WTC11 (cell line): ENCODE measurements around the gene CHRNA5. TPM values are rescaled to one million over a fixed set of nuclear protein-coding genes. Genes with fewer than 3 reads are reported as not detected.

Experiments
- ATAC-seq: fragments of 200-7000 bp; cut with Tn5 transposase; 2 replicates; pipeline ENCODE4 v1.10.0; 2021; ENCODE audit warnings: mild to moderate bottlenecking, moderate library complexity
- CTCF ChIA-PET: fragments of 300-600 bp; sonication (Branson Sonifier 250); formaldehyde crosslinking; loops from one replicate; lab custom pipeline; 2021; ENCODE audit warnings: antibody characterized with exemption; lab: Charles Lee
- POLR2A ChIA-PET: fragments of 350-600 bp; sonication (Branson Sonifier 250); formaldehyde crosslinking; loops from one replicate; lab custom pipeline; 2021; ENCODE audit warnings: antibody characterized with exemption; lab: Charles Lee
- DNase-seq: peaks from one replicate; pipeline ENCODE4 v3.0.0; 2021; ENCODE audit warnings: low spot score
- H3K27ac Mint-ChIP-seq: 2 replicates; pipeline ENCODE4 v1.8.0; 2021; ENCODE audit warnings: mixed read lengths
- H3K27me3 Mint-ChIP-seq: 2 replicates; pipeline ENCODE4 v1.8.0; 2021; ENCODE audit warnings: low read depth, mild to moderate bottlenecking, moderate library complexity, mixed read lengths
- H3K36me3 Mint-ChIP-seq: 2 replicates; pipeline ENCODE4 v1.8.0; 2021; ENCODE audit warnings: mixed read lengths
- H3K4me1 Mint-ChIP-seq: 2 replicates; pipeline ENCODE4 v1.8.0; 2022; ENCODE audit warnings: mixed read lengths
- H3K4me3 Mint-ChIP-seq: 2 replicates; pipeline ENCODE4 v1.8.0; 2021; ENCODE audit warnings: mild to moderate bottlenecking, moderate library complexity, mixed read lengths
- H3K9me3 Mint-ChIP-seq: 2 replicates; pipeline ENCODE4 v1.8.0; 2021; ENCODE audit warnings: mixed read lengths
- CREB1 ChIP-seq: sonication (generic); formaldehyde crosslinking; IDR thresholded peaks from 2 replicates; pipeline ENCODE4 v1.8.0; 2023; ENCODE audit warnings: mild to moderate bottlenecking, missing genetic modification reagents
- E2F1 ChIP-seq: sonication (generic); formaldehyde crosslinking; IDR thresholded peaks from 2 replicates; pipeline ENCODE4 v1.8.0; 2022; ENCODE audit warnings: mild to moderate bottlenecking, missing genetic modification reagents
- E2F4 ChIP-seq: sonication (generic); formaldehyde crosslinking; IDR thresholded peaks from 2 replicates; pipeline ENCODE4 v1.8.1; 2022; ENCODE audit warnings: low read depth, mild to moderate bottlenecking, moderate library complexity, missing genetic modification reagents, borderline replicate concordance
- ELF4 ChIP-seq: sonication (generic); formaldehyde crosslinking; IDR thresholded peaks from 2 replicates; pipeline ENCODE4 v1.8.1; 2022; ENCODE audit warnings: low read depth, mild to moderate bottlenecking, moderate library complexity, missing genetic modification reagents
- ERG ChIP-seq: fragments of 250-450 bp; sonication (Bioruptor Pico); IDR thresholded peaks from 2 replicates; pipeline ENCODE4 v1.8.0; 2021; ENCODE audit warnings: mild to moderate bottlenecking
- GTF2I ChIP-seq: fragments of 250-450 bp; sonication (Bioruptor Pico); conservative IDR thresholded peaks from 2 replicates; pipeline ENCODE4 v1.4.0; 2021; ENCODE audit warnings: mild to moderate bottlenecking
- JUN ChIP-seq: sonication (generic); formaldehyde crosslinking; IDR thresholded peaks from 2 replicates; pipeline ENCODE4 v1.8.0; 2023; ENCODE audit warnings: mild to moderate bottlenecking, missing genetic modification reagents
- MAX ChIP-seq: sonication (generic); formaldehyde crosslinking; IDR thresholded peaks from 2 replicates; pipeline ENCODE4 v1.8.0; 2022; ENCODE audit warnings: mild to moderate bottlenecking, missing genetic modification reagents
- NR2C2 ChIP-seq: sonication (generic); formaldehyde crosslinking; IDR thresholded peaks from 2 replicates; pipeline ENCODE4 v1.8.0; 2022; ENCODE audit warnings: mild to moderate bottlenecking, missing genetic modification reagents
- NR3C1 ChIP-seq: sonication (generic); formaldehyde crosslinking; conservative IDR thresholded peaks from 2 replicates; pipeline ENCODE4 v1.8.1; 2023; ENCODE audit warnings: low read depth, mild to moderate bottlenecking, missing genetic modification reagents
- RORB ChIP-seq: fragments of 250-450 bp; sonication (Bioruptor Pico); IDR thresholded peaks from 2 replicates; pipeline ENCODE4 v1.9.0; 2021; ENCODE audit warnings: mild to moderate bottlenecking
- TP53 ChIP-seq: sonication (generic); formaldehyde crosslinking; IDR thresholded peaks from 2 replicates; pipeline ENCODE4 v1.8.1; 2023; ENCODE audit warnings: mild to moderate bottlenecking, missing genetic modification reagents
- USF1 ChIP-seq: sonication (generic); formaldehyde crosslinking; IDR thresholded peaks from 2 replicates; pipeline ENCODE4 v1.8.0; 2022; ENCODE audit warnings: mild to moderate bottlenecking, missing genetic modification reagents
- ZNF121 ChIP-seq: sonication (generic); formaldehyde crosslinking; IDR thresholded peaks from 2 replicates; pipeline ENCODE4 v1.8.0; 2023; ENCODE audit warnings: missing genetic modification reagents
- ZNF219 ChIP-seq: sonication (generic); formaldehyde crosslinking; IDR thresholded peaks from 2 replicates; pipeline ENCODE4 v1.8.0; 2023; ENCODE audit warnings: missing genetic modification reagents, mild to moderate bottlenecking, borderline replicate concordance
- ZNF232 ChIP-seq: sonication (generic); formaldehyde crosslinking; IDR thresholded peaks from 2 replicates; pipeline ENCODE4 v1.8.0; 2022; ENCODE audit warnings: mild to moderate bottlenecking, missing genetic modification reagents
- ZNF532 ChIP-seq: fragments of 250-450 bp; sonication (Bioruptor Pico); IDR thresholded peaks from 2 replicates; pipeline ENCODE4 v1.9.0; 2021; ENCODE audit warnings: mild to moderate bottlenecking, borderline replicate concordance
- ZNF671 ChIP-seq: fragments of 250-450 bp; sonication (Bioruptor Pico); IDR thresholded peaks from 2 replicates; pipeline ENCODE4 v1.8.0; 2021; ENCODE audit warnings: mild to moderate bottlenecking
- ZSCAN18 ChIP-seq: fragments of 250-450 bp; sonication (Bioruptor Pico); IDR thresholded peaks from 2 replicates; pipeline ENCODE4 v2.1.2; 2022; ENCODE audit warnings: mild to moderate bottlenecking, moderate library complexity
- total RNA-seq: library from RNA; stranded (reverse); gene quantifications from 3 replicates; pipeline ENCODE4 v1.2.3, GENCODE V29; 2021

CHRNA5 gene
- total RNA-seq, 1 experiment from 2014 or later, result 21.0 TPM

- TF ChIP-seq ZNF232 (CRISPR knock-in tag) (no peak), ZNF121 (no peak), GTF2I (CRISPR knock-in tag) (no peak), JUN (no peak), RORB (CRISPR knock-in tag) (no peak), CREB1 (CRISPR knock-in tag) (no peak), ELF4 (CRISPR knock-in tag) (no peak)
- TF ChIP-seq, all 79 proteins: peak for 0
Observed at GRCh38 chr15:78571382-78571781, 6.1 kb downstream of the CHRNA5 start (continued).

GRCh38 chr15:78573416-78573815 is 8.1 kb downstream of the CHRNA5 start:
- TF ChIP-seq USF1 (CRISPR knock-in tag) (no peak), ZNF671 (no peak), TP53 (CRISPR knock-in tag) (no peak), ZNF219 (CRISPR knock-in tag) (no peak), ZNF532 (CRISPR knock-in tag) (no peak), MAX (CRISPR knock-in tag) (no peak), E2F4 (CRISPR knock-in tag) (no peak)
- no peak overlapping the region for H3K4me3 Mint-ChIP-seq
- ChIA-PET CTCF (no interaction called here), POLR2A (no interaction called here)
- DNase-seq, result no peak
- H3K27ac Mint-ChIP-seq, result no peak overlapping the region
- ATAC-seq, result no peak
- H3K27me3 Mint-ChIP-seq, result no peaks in the 10 kb centered on the region
- peaks cover 7% of the 10 kb centered on the region for H3K4me1 Mint-ChIP-seq
- no peaks in the 10 kb centered on the region for H3K36me3 Mint-ChIP-seq
- no peaks in the 10 kb centered on the region for H3K9me3 Mint-ChIP-seq

GRCh38 chr15:78574944-78575343 is 9.6 kb downstream of the CHRNA5 start:
- ATAC-seq, result no peak
- Mint-ChIP-seq H3K4me3 (no peak overlapping the region), H3K27ac (no peak overlapping the region), H3K4me1 (peaks cover 7% of the 10 kb centered on the region), H3K27me3 (no peaks in the 10 kb centered on the region), H3K36me3 (no peaks in the 10 kb centered on the region), H3K9me3 (no peaks in the 10 kb centered on the region)
- POLR2A ChIA-PET, result interaction anchor here (1.5 kb wide), 1 partner anchor 10 kb away, joined by 4 read pairs; the partner anchor contains the start of gene CHRNA5
- DNase-seq, result no peak
- TF ChIP-seq NR3C1 (CRISPR knock-in tag), result no peak
- TF ChIP-seq ELF4 (CRISPR knock-in tag), result no peak
- TF ChIP-seq ERG (CRISPR knock-in tag), result no peak
- no peak for TF ChIP-seq E2F1 (CRISPR knock-in tag)
- TF ChIP-seq ZSCAN18, result no peak
- TF ChIP-seq NR2C2 (CRISPR knock-in tag), result no peak
- CTCF ChIA-PET, result interaction anchor here (0.6 to 2.4 kb wide), 2 partner anchors 9 to 24 kb away, joined by 5 to 10 read pairs; partner anchors contain the start of gene CHRNA5
